ENCODE results near the gene TBX20.

DNA sequence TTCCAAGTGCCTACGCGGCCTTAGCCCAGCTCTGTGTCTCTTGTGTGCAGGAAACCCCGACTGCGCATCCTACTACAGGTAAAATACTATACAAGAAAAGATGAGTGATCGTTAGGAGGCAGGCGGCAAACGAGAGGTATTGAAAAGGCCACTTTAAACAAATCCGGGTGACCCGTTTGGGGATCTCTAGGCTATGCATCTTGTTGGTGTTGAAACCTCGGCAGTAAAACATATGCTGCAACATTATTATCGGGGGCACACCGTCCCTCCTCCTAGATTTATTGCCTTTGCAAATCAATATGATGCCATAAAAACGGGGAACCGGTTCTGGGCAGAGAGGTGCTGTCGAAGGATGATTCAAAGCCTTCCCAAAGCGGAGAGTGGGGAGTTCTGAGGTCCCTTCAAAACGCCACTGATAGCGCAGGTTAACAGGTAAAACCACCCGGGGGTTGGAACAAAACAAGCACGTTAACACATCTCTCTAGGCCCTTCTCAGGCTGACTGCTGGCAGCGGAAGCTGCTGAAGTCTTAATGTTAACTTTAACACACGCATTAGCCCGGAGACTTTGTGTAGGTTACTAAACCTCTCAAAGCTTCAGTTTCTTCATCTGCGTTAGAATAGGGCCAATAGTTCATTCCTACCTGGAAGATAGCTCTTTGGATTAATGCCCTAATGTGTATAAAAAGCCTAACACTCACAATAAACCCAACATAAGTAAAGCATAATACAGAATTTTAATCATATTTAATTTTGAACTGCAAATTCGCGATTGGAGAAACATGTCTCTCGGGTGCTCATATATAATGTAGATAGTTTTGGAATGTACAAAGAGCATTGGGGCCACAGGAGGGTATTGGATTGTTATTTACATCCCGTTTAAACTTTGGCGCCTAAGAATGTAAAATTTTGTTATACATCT lies 2.6 kb upstream of the TBX20 start:
- TF ChIP-seq, protein P1, sequence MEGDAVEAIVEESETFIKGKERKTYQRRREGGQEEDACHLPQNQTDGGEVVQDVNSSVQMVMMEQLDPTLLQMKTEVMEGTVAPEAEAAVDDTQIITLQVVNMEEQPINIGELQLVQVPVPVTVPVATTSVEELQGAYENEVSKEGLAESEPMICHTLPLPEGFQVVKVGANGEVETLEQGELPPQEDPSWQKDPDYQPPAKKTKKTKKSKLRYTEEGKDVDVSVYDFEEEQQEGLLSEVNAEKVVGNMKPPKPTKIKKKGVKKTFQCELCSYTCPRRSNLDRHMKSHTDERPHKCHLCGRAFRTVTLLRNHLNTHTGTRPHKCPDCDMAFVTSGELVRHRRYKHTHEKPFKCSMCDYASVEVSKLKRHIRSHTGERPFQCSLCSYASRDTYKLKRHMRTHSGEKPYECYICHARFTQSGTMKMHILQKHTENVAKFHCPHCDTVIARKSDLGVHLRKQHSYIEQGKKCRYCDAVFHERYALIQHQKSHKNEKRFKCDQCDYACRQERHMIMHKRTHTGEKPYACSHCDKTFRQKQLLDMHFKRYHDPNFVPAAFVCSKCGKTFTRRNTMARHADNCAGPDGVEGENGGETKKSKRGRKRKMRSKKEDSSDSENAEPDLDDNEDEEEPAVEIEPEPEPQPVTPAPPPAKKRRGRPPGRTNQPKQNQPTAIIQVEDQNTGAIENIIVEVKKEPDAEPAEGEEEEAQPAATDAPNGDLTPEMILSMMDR (IDR thresholded peaks at IDR 0.05) = no peak
- TF ChIP-seq POLR2A (IDR thresholded peaks at IDR 0.05) = no peak
